Measurements from ENCODE around the gene SQOR.

GRCh38 chr15:45653702-45654424, 19.0 kb downstream of the SQOR start:
- TF ChIP-seq EZH2 (IDR thresholded peaks at IDR 0.05), result no peak
- no peak for TF ChIP-seq POLR2AphosphoS5 (IDR thresholded peaks at IDR 0.05; ENCODE audit: borderline replicate concordance, low read depth, low read length)
- TF ChIP-seq FOXP2 (optimal IDR thresholded peaks at IDR 0.05; ENCODE audit: control extremely low read depth, extremely low read length, insufficient read depth), result no peak

Measured in SK-N-MC (cell line).